NCI-H2029 treated with DMSO at 0.1 percent for 48 hours (cell line): ENCODE data around the gene GALM.

Experiments
- DNase-seq: peaks from one replicate; lab custom pipeline; 2025; lab: John Stamatoyannopoulos, UW

Gene GALM

GRCh38 chr2:38771632-38772031 lies 105.7 kb downstream of the GALM start:
- DNase-seq, result no peak

DNA sequence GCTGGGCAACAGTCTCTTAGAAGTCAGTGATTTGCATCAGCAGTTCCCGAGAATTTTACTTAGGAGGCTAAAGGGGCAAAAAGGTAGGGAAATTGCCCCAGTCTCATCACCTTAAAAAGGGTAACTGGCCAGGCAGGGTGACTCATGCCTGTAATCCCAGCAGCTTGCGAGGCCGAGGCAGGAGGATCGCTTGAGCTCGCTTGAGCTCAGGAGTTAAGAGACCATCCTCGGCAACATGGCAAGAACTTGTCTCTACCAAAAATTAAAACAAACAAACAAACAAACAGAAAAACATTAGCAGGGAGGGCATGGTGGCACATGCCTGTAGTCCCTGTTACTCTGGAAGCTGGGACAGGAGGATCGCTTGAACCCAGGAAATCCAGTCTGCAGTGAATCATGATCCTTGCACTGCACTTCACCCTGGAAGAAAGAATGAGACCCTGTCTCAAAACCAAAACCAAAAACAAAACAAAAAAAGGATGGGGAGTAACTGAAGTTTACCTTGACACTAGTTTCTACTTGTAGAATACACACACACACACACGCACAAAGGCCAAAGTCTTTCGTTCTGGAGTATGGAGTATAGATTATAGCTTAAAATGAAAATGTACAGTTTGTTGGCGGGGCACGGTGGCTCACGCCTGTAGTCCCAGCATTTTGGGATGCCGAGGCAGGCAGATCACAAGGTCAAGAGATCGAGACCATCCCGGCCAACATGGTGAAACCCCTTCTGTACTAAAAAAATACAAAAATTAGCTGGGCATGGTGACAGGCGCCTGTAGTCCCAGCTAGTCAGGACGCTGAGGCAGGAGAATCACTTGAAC lies 109.4 kb downstream of the GALM start:
- DNase-seq, result no peak

GRCh38 chr2:38775921-38776225 lies 110.0 kb downstream of the GALM start:
- DNase-seq, result no peak

GRCh38 chr2:38776531-38776930 lies 110.6 kb downstream of the GALM start:
- DNase-seq, result no peak

- no peak for DNase-seq
Observed at GRCh38 chr2:38778687-38779082, 112.8 kb downstream of the GALM start.

- DNase-seq, result no peak
Observed at GRCh38 chr2:38783586-38783985, 117.7 kb downstream of the GALM start.
